H9 (cell line): ENCODE data around the gene COL4A6. TPM values are rescaled to one million over a fixed set of nuclear protein-coding genes. Genes with fewer than 3 reads are reported as not detected.

ENCODE experiments used
- DNase-seq: peaks from one replicate; pipeline ENCODE4 v3.0.0-alpha.2; 2017
- H2AFZ ChIP-seq: one replicate; pipeline ENCODE4 v1.6.1; 2013; ENCODE audit warnings: mild to moderate bottlenecking, low read length, control low read depth, moderate library complexity
- H2AK5ac ChIP-seq: 2 replicates; pipeline ENCODE4 v1.6.1; 2013; ENCODE audit warnings: low read length, control low read depth, mixed read lengths; ENCODE audit not compliant: insufficient read length
- H2BK120ac ChIP-seq: one replicate; pipeline ENCODE4 v1.6.1; 2013; ENCODE audit warnings: low read depth, mild to moderate bottlenecking, low read length, control low read depth, inconsistent platforms; ENCODE audit not compliant: poor library complexity, severe bottlenecking
- H2BK12ac ChIP-seq: 2 replicates; pipeline ENCODE4 v1.6.1; 2013; ENCODE audit warnings: low read length, control low read depth, mixed read lengths, low read depth; ENCODE audit not compliant: insufficient read length
- H2BK15ac ChIP-seq: 2 replicates; pipeline ENCODE4 v1.6.1; 2013; ENCODE audit warnings: low read depth, low read length, control low read depth
- H2BK20ac ChIP-seq: one replicate; pipeline ENCODE4 v1.6.1; 2013; ENCODE audit warnings: low read depth, mild to moderate bottlenecking, low read length, control low read depth, inconsistent platforms; ENCODE audit not compliant: poor library complexity, severe bottlenecking
- H2BK5ac ChIP-seq: 2 replicates; pipeline ENCODE4 v1.6.1; 2013; ENCODE audit warnings: low read length, control low read depth, mixed read lengths; ENCODE audit not compliant: insufficient read length
- H3K14ac ChIP-seq: 2 replicates; pipeline ENCODE4 v1.6.1; 2013; ENCODE audit warnings: low read length, control low read depth; ENCODE audit not compliant: insufficient read depth
- H3K18ac ChIP-seq: 2 replicates; pipeline ENCODE4 v1.6.1; 2013; ENCODE audit warnings: low read depth, mild to moderate bottlenecking, mixed read lengths, low read length, control low read depth; ENCODE audit not compliant: insufficient read length
- H3K23ac ChIP-seq: 2 replicates; pipeline ENCODE4 v1.6.1; 2013; ENCODE audit warnings: low read length, control low read depth, mixed read lengths, low read depth; ENCODE audit not compliant: insufficient read length
- H3K23me2 ChIP-seq: 2 replicates; pipeline ENCODE4 v1.6.1; 2013; ENCODE audit warnings: low read depth, mild to moderate bottlenecking, mixed read lengths, low read length, control low read depth; ENCODE audit not compliant: insufficient read length, poor library complexity, severe bottlenecking
- H3K27ac ChIP-seq: 2 replicates; pipeline ENCODE4 v1.5.1; 2013; ENCODE audit warnings: low read length, control low read depth, mixed read lengths, low read depth; ENCODE audit not compliant: insufficient read length
- H3K27me3 ChIP-seq: 2 replicates; pipeline ENCODE4 v1.6.1; 2013; ENCODE audit warnings: low read length, control low read depth, inconsistent platforms; ENCODE audit not compliant: insufficient read depth
- H3K4ac ChIP-seq: 2 replicates; pipeline ENCODE4 v1.6.1; 2013; ENCODE audit warnings: low read depth, mild to moderate bottlenecking, control low read depth, inconsistent platforms, low read length, moderate library complexity
- H3K4me1 ChIP-seq: 2 replicates; pipeline ENCODE4 v1.6.1; 2013; ENCODE audit warnings: low read length, control low read depth, inconsistent platforms; ENCODE audit not compliant: insufficient read depth
- H3K4me2 ChIP-seq: 2 replicates; pipeline ENCODE4 v1.6.1; 2013; ENCODE audit warnings: low read length, control low read depth, mixed read lengths; ENCODE audit not compliant: insufficient read length, insufficient read depth
- H3K56ac ChIP-seq: 2 replicates; pipeline ENCODE4 v1.6.1; 2013; ENCODE audit warnings: low read depth, mild to moderate bottlenecking, mixed read lengths, low read length, control low read depth; ENCODE audit not compliant: insufficient read length
- H3K79me1 ChIP-seq: 2 replicates; pipeline ENCODE4 v1.6.1; 2013; ENCODE audit warnings: low read depth, mild to moderate bottlenecking, moderate library complexity, low read length, control low read depth, inconsistent platforms; ENCODE audit not compliant: insufficient read depth, poor library complexity, severe bottlenecking
- H3K79me2 ChIP-seq: 2 replicates; pipeline ENCODE4 v1.6.1; 2013; ENCODE audit warnings: low read length, control low read depth, inconsistent platforms; ENCODE audit not compliant: insufficient read depth
- H3K9ac ChIP-seq: 2 replicates; pipeline ENCODE4 v1.6.1; 2013; ENCODE audit warnings: low read length, control low read depth, mixed read lengths; ENCODE audit not compliant: insufficient read length; ENCODE audit errors: extremely low read depth
- H3K9me3 ChIP-seq: one replicate; pipeline ENCODE4 v1.6.1; 2013; ENCODE audit warnings: low read depth, low read length, inconsistent platforms; ENCODE audit not compliant: control insufficient read depth
- H3T11ph ChIP-seq: one replicate; pipeline ENCODE4 v1.6.1; 2013; ENCODE audit warnings: mild to moderate bottlenecking, low read length, control low read depth, inconsistent platforms
- H4K20me1 ChIP-seq: one replicate; pipeline ENCODE4 v1.6.1; 2013; ENCODE audit not compliant: control insufficient read depth, insufficient read length, insufficient read depth
- H4K5ac ChIP-seq: 2 replicates; pipeline ENCODE4 v1.6.1; 2013; ENCODE audit warnings: low read depth, mild to moderate bottlenecking, mixed read lengths, low read length, control low read depth; ENCODE audit not compliant: insufficient read length
- H4K8ac ChIP-seq: replicated peaks from 2 replicates; pipeline ENCODE4 v1.6.1; 2013; ENCODE audit warnings: low read length, control low read depth, mixed read lengths, low read depth; ENCODE audit not compliant: insufficient read length
- H4K91ac ChIP-seq: 2 replicates; pipeline ENCODE4 v1.6.1; 2013; ENCODE audit warnings: low read depth, mild to moderate bottlenecking, moderate library complexity, mixed read lengths, low read length, control low read depth; ENCODE audit not compliant: insufficient read length
- H3K27ac Mint-ChIP-seq, 3 experiments: 2 replicates in 2 of 3; 3 replicates in 1 of 3; pipeline ENCODE4 v1.8.0; 2020 to 2021; ENCODE audit warnings: mixed read lengths in 3 of 3, mild to moderate bottlenecking in 1 of 3, moderate library complexity in 1 of 3
- H3K27me3 Mint-ChIP-seq: 2 replicates; pipeline ENCODE4 v1.8.0; 2021; ENCODE audit warnings: low read depth, mild to moderate bottlenecking, moderate library complexity, mixed read lengths
- H3K36me3 Mint-ChIP-seq, 3 experiments: 2 replicates in 2 of 3; 3 replicates in 1 of 3; pipeline ENCODE4 v1.8.0; 2020 to 2021; ENCODE audit warnings: low read depth in 3 of 3, mixed read lengths in 3 of 3; ENCODE audit not compliant: insufficient read depth in 1 of 3
- H3K4me1 Mint-ChIP-seq, 2 experiments: 2 replicates each; pipeline ENCODE4 v1.8.0; 2020; ENCODE audit warnings: mixed read lengths in 2 of 2
- H3K4me3 Mint-ChIP-seq, 2 experiments: 2 replicates in 1 of 2; 3 replicates in 1 of 2; pipeline ENCODE4 v1.8.0; 2020 to 2021; ENCODE audit warnings: mild to moderate bottlenecking in 2 of 2, mixed read lengths in 2 of 2, moderate library complexity in 1 of 2
- H3K9me3 Mint-ChIP-seq, 2 experiments: 2 replicates in 1 of 2; 3 replicates in 1 of 2; pipeline ENCODE4 v1.8.0; 2020; ENCODE audit warnings: mild to moderate bottlenecking in 2 of 2, mixed read lengths in 2 of 2, moderate library complexity in 1 of 2
- CTCF ChIP-seq: fragments of 200-600 bp; sonication (generic); conservative IDR thresholded peaks from 3 replicates; pipeline ENCODE4 v1.8.0; 2021; ENCODE audit warnings: antibody characterized with exemption, mild to moderate bottlenecking
- WGBS: extraction: QIAGEN DNeasy Blood & Tissue Kit; methylation state at CpG from one replicate; pipeline ENCODE4 v1.1.7; 2013; ENCODE audit warnings: missing lambda C conversion rate, low lambda C conversion rate, mixed read lengths; ENCODE audit not compliant: insufficient read length; ENCODE audit errors: extremely low coverage; 5-methylcytosine and 5-hydroxymethylcytosine counted together
- total RNA-seq: library from RNA; stranded (reverse); gene quantifications from 2 replicates; pipeline ENCODE4 v1.2.1, GENCODE V29; 2021

Gene COL4A6
- total RNA-seq, 1 experiment from 2014 or later = 16.7 TPM

GRCh38 chrX:108298165-108298602, 140.0 kb downstream of the COL4A6 start:
- H3K4me1 Mint-ChIP-seq = peaks cover 24 to 25% of the 10 kb centered on the region in 2 experiments
- no peak overlapping the region for H3K4me3 Mint-ChIP-seq
- Histone ChIP-seq H4K20me1 (no peaks in the 10 kb centered on the region), H2BK5ac (no peak overlapping the region), H3K79me1 (no peaks in the 10 kb centered on the region), H3K9ac (no peak overlapping the region), H3K4ac (no peak overlapping the region), H4K8ac (no peak overlapping the region), H3K14ac (no peak overlapping the region; the same call in 1 of the 2 replicates), H2BK120ac (no peak overlapping the region), H3K23ac (no peak overlapping the region), H2AFZ (no peak overlapping the region), H2AK5ac (no peak overlapping the region), H3K56ac (no peak overlapping the region), H3K27ac (no peak overlapping the region), H2BK20ac (no peak overlapping the region), H3K18ac (no peak overlapping the region), H3K4me2 (no peak overlapping the region), H3K4me1 (peaks cover 7% of the 10 kb centered on the region; the same call in 1 of the 2 replicates), H3K23me2 (no peaks in the 10 kb centered on the region), H4K91ac (no peak overlapping the region), H3T11ph (no peak overlapping the region), H3K27me3 (no peaks in the 10 kb centered on the region), H2BK15ac (no peak overlapping the region), H3K9me3 (no peaks in the 10 kb centered on the region), H4K5ac (no peak overlapping the region), H3K79me2 (no peaks in the 10 kb centered on the region), H2BK12ac (no peak overlapping the region)
- no peaks in the 10 kb centered on the region; a peak in 1 of 5 replicates for H3K9me3 Mint-ChIP-seq
- no peak for DNase-seq
- TF ChIP-seq CTCF = no peak
- WGBS = no CpG with 5 or more reads among the region's 18 CpGs
- H3K36me3 Mint-ChIP-seq = peaks cover 0 to 5% (median 2%) of the 10 kb centered on the region in 3 experiments; a peak in 2 of 7 replicates
- no peaks in the 10 kb centered on the region for H3K27me3 Mint-ChIP-seq
- H3K27ac Mint-ChIP-seq = peak overlapping the region in 1 of 3 experiments; percentile 92; a peak in 2 of 7 replicates
